Neural progenitor cell (in vitro differentiated cells): ENCODE results near the gene ACACB. TPM values are rescaled to one million over a fixed set of nuclear protein-coding genes. Genes with fewer than 3 reads are reported as not detected.

Source experiments
- DNase-seq: peaks from one replicate; pipeline ENCODE4 v3.0.0-alpha.2; 2016; ENCODE audit warnings: low spot score
- H2AFZ ChIP-seq: fragments of 200-600 bp; sonication (generic); replicated peaks from 2 replicates; pipeline ENCODE4 v1.6.1; 2016; ENCODE audit warnings: antibody characterized with exemption
- H3F3A ChIP-seq: fragments of 200-600 bp; sonication (generic); 2 replicates; pipeline ENCODE4 v1.6.1; 2016; ENCODE audit warnings: antibody characterized with exemption, low read depth
- H3K27ac ChIP-seq: fragments of 200-600 bp; sonication (generic); 2 replicates; pipeline ENCODE4 v1.5.1; 2016; ENCODE audit warnings: mild to moderate bottlenecking
- H3K27me3 ChIP-seq: fragments of 200-600 bp; sonication (generic); 2 replicates; pipeline ENCODE4 v1.6.1; 2016; ENCODE audit warnings: mild to moderate bottlenecking, moderate library complexity
- H3K36me3 ChIP-seq: fragments of 200-600 bp; sonication (generic); 2 replicates; pipeline ENCODE4 v1.5.1; 2016
- H3K4me1 ChIP-seq: fragments of 200-600 bp; sonication (generic); 2 replicates; pipeline ENCODE4 v1.6.1; 2016; ENCODE audit warnings: mixed run types
- H3K4me2 ChIP-seq: fragments of 200-600 bp; sonication (generic); 2 replicates; pipeline ENCODE4 v1.6.1; 2016
- H3K4me3 ChIP-seq: fragments of 200-600 bp; sonication (generic); 2 replicates; pipeline ENCODE4 v1.5.1; 2016
- H3K79me2 ChIP-seq: fragments of 200-600 bp; sonication (generic); 2 replicates; pipeline ENCODE4 v1.6.1; 2016; ENCODE audit warnings: low read depth
- H3K9ac ChIP-seq: fragments of 200-600 bp; sonication (generic); 2 replicates; pipeline ENCODE4 v1.6.1; 2016
- H3K9me3 ChIP-seq: fragments of 200-600 bp; sonication (generic); 2 replicates; pipeline ENCODE4 v1.5.1; 2016; ENCODE audit warnings: low read depth
- H4K20me1 ChIP-seq: fragments of 200-600 bp; sonication (generic); 2 replicates; pipeline ENCODE4 v1.6.1; 2016; ENCODE audit warnings: low read depth
- H3K27ac Mint-ChIP-seq: 3 replicates; pipeline ENCODE4 v1.8.0; 2021; ENCODE audit warnings: mixed read lengths
- H3K27me3 Mint-ChIP-seq: 2 replicates; pipeline ENCODE4 v1.8.0; 2022; ENCODE audit warnings: low read depth, mild to moderate bottlenecking, inconsistent platforms, moderate library complexity, mixed read lengths; ENCODE audit not compliant: insufficient read depth
- H3K36me3 Mint-ChIP-seq: 3 replicates; pipeline ENCODE4 v1.8.0; 2021; ENCODE audit warnings: mixed read lengths
- H3K4me1 Mint-ChIP-seq: 3 replicates; pipeline ENCODE4 v1.8.0; 2021; ENCODE audit warnings: mixed read lengths
- H3K4me3 Mint-ChIP-seq: 3 replicates; pipeline ENCODE4 v1.8.0; 2021; ENCODE audit warnings: mild to moderate bottlenecking, moderate library complexity, mixed read lengths
- H3K9me3 Mint-ChIP-seq: 3 replicates; pipeline ENCODE4 v1.8.0; 2020; ENCODE audit warnings: mixed read lengths
- CTCF ChIP-seq: fragments of 200-600 bp; sonication (generic); IDR thresholded peaks from 2 replicates; pipeline ENCODE4 v1.5.1; 2017; ENCODE audit warnings: antibody characterized with exemption, mild to moderate bottlenecking
- EZH2 ChIP-seq: fragments of 200-600 bp; sonication (generic); IDR thresholded peaks from 2 replicates; pipeline ENCODE4 v1.6.1; 2017; ENCODE audit warnings: antibody characterized with exemption, mild to moderate bottlenecking, moderate library complexity
- EZH2phosphoT487 ChIP-seq: fragments of 200-600 bp; sonication (generic); IDR thresholded peaks from 2 replicates; pipeline ENCODE4 v1.6.1; 2017; ENCODE audit warnings: antibody characterized with exemption
- total RNA-seq: library from RNA; depleted of rRNA; stranded (reverse); fragments of >200 nt; gene quantifications from 2 replicates; pipeline ENCODE4 v1.2.3, GENCODE V29; 2015; ENCODE audit warnings: low replicate concordance

The ACACB gene
- total RNA-seq, 1 donor from 2014 or later: 2.4 TPM

- no peaks in the 10 kb centered on the region for H3K4me1 ChIP-seq
- no peaks in the 10 kb centered on the region for H3K36me3 ChIP-seq
- no peaks in the 10 kb centered on the region for H3K4me1 Mint-ChIP-seq
- no peak overlapping the region for H3K4me2 ChIP-seq
- H3K27ac ChIP-seq: no peak overlapping the region
- no peak for DNase-seq
- peaks cover 4% of the 10 kb centered on the region for H3K36me3 Mint-ChIP-seq
- TF ChIP-seq CTCF: no peak
- no peak for TF ChIP-seq EZH2phosphoT487
- no peak for TF ChIP-seq EZH2
- no peaks in the 10 kb centered on the region for H3K27me3 ChIP-seq
- H3F3A ChIP-seq: no peaks in the 10 kb centered on the region
- H2AFZ ChIP-seq: no peak overlapping the region
- H3K27ac Mint-ChIP-seq: no peak overlapping the region
- no peaks in the 10 kb centered on the region for H4K20me1 ChIP-seq
- no peak overlapping the region for H3K4me3 Mint-ChIP-seq
- H3K79me2 ChIP-seq: no peaks in the 10 kb centered on the region
- H3K4me3 ChIP-seq: no peak overlapping the region
- H3K9me3 ChIP-seq: no peaks in the 10 kb centered on the region
- no peak overlapping the region for H3K9ac ChIP-seq
- H3K9me3 Mint-ChIP-seq: no peaks in the 10 kb centered on the region
- no peaks in the 10 kb centered on the region for H3K27me3 Mint-ChIP-seq
Observed at GRCh38 chr12:109230193-109230592, 113.8 kb downstream of the ACACB start.

GRCh38 chr12:109232731-109233130, 116.3 kb downstream of the ACACB start:
- Histone ChIP-seq H3K9me3 (no peaks in the 10 kb centered on the region), H3K36me3 (no peaks in the 10 kb centered on the region)
- DNase-seq: no peak

GRCh38 chr12:109234012-109234411, 117.6 kb downstream of the ACACB start:
- no peak for DNase-seq
- peaks cover 10% of the 10 kb centered on the region for H3K36me3 Mint-ChIP-seq
- TF ChIP-seq EZH2phosphoT487: no peak
- no peak for TF ChIP-seq EZH2
- no peak for TF ChIP-seq CTCF
- no peak overlapping the region for H3K27ac ChIP-seq
- H2AFZ ChIP-seq: no peak overlapping the region
- H3F3A ChIP-seq: no peaks in the 10 kb centered on the region
- H3K79me2 ChIP-seq: no peaks in the 10 kb centered on the region
- no peaks in the 10 kb centered on the region for H3K4me1 ChIP-seq
- H3K27me3 ChIP-seq: no peaks in the 10 kb centered on the region
- no peaks in the 10 kb centered on the region for H3K9me3 Mint-ChIP-seq
- no peaks in the 10 kb centered on the region for H4K20me1 ChIP-seq
- H3K9ac ChIP-seq: no peak overlapping the region
- no peaks in the 10 kb centered on the region for H3K9me3 ChIP-seq
- no peaks in the 10 kb centered on the region for H3K4me1 Mint-ChIP-seq
- no peak overlapping the region for H3K4me3 ChIP-seq
- no peak overlapping the region for H3K27ac Mint-ChIP-seq
- H3K4me3 Mint-ChIP-seq: no peak overlapping the region
- H3K36me3 ChIP-seq: no peaks in the 10 kb centered on the region
- H3K27me3 Mint-ChIP-seq: no peaks in the 10 kb centered on the region
- H3K4me2 ChIP-seq: no peak overlapping the region

More at GRCh38 chr12:109232731-109233130, 116.3 kb downstream of the ACACB start:
- no peak overlapping the region for H3K9ac ChIP-seq
- H2AFZ ChIP-seq: no peak overlapping the region
- Mint-ChIP-seq H3K27me3 (no peaks in the 10 kb centered on the region), H3K9me3 (no peaks in the 10 kb centered on the region), H3K36me3 (peaks cover 10% of the 10 kb centered on the region), H3K4me3 (no peak overlapping the region), H3K27ac (no peak overlapping the region), H3K4me1 (no peaks in the 10 kb centered on the region)
- no peaks in the 10 kb centered on the region for H4K20me1 ChIP-seq
- H3F3A ChIP-seq: no peaks in the 10 kb centered on the region
- no peaks in the 10 kb centered on the region for H3K4me1 ChIP-seq
- H3K79me2 ChIP-seq: no peaks in the 10 kb centered on the region
- no peaks in the 10 kb centered on the region for H3K27me3 ChIP-seq
- no peak for TF ChIP-seq EZH2phosphoT487
- no peak for TF ChIP-seq EZH2
- no peak for TF ChIP-seq CTCF
- H3K4me2 ChIP-seq: no peak overlapping the region
- H3K4me3 ChIP-seq: no peak overlapping the region
- no peak overlapping the region for H3K27ac ChIP-seq
